GM19397 (cell line): ENCODE results near the gene ALAS2.
"Not testable (repeated sequence)": the region's sequence is repeated elsewhere in the genome, so short reads cannot be mapped to it uniquely, and the experiment has no call there.

Source experiments
- ATAC-seq: cut with Tn5 transposase; IDR thresholded peaks from one replicate; pipeline ENCODE4 v1.9.1; 2021; ENCODE audit warnings: mild to moderate bottlenecking, moderate library complexity; ENCODE audit not compliant: unreplicated experiment

The ALAS2 gene

DNA sequence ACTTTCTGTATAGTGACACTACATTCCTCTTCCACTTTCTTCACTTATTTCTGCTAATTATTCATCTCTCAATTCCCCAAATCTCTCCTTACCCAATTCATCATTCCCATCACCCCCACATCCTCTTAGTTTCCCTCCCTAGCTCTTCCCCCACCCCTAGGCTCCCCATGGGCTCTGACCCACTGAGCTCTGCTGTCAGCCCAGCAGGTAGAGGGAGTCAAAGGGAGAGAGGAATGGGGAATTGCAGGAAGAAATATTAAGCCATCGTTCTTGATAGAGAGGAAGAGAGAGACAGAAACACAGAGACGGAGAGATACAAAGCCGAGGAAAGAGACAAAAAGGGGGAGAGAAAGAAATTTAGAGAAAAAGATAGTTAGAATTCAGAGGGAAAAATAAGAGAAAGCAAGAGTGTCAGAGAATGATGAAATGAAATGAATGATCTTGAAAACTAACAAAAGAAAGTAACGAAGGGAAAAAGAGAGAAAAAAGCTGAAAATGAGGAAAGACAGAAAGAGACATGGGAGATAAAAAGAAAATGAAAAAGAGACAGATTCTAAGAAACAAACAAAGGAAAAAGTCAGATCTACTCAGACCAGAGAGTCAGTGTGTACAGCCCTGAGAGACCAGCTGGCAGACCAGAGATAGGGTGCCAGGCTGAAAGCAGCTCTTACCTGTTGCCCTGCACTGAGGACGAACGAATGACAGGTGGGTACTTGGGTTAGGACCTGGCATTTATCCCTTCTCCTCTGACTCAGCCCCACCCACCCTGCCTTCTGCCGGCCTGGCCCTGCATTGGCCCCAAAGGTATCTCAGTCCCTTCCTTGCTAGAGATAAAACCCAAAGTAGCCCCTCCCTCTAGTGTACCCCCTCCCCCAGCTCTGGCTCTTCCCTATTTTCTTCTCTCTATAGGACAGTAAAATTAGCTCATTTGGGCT is at the start of gene ALAS2:
ALAS2 (minus strand) TSS at position 707 of the 935 bp plus-strand sequence. CDS start 4,977 bp downstream, outside the sequence.
- ATAC-seq, result no peak

- no peak for ATAC-seq
Observed at GRCh38 chrX:55074851-55075467, 44.2 kb upstream of the ALAS2 start, which contains the start of gene PAGE2B. Gene PAGE2B, plus strand, starts transcription at chrX:55075030. Its CDS starts 1,012 bp downstream, at chrX:55076042.

- no peak for ATAC-seq
Observed at GRCh38 chrX:55072286-55072685, 41.5 kb upstream of the ALAS2 start.

DNA sequence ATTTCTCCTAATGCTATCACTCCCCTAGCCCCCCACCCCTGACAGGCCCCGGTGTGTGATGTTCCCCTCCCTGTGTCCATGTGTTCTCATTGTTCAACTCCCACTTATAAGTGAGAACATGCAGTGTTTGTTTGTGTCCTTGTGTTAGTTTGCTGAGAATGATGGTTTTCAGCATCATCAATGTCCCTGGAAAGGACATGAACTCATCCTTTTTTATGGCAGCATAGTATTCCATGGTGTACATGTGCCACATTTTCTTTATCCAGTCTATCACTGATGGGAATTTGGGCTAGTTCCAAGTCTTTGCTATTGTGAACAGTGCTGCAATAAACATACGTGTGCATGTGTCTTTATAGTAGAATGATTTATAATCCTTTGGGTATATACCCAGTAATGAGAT is 36.4 kb upstream of the ALAS2 start:
- ATAC-seq, result not testable (repeated sequence)

DNA sequence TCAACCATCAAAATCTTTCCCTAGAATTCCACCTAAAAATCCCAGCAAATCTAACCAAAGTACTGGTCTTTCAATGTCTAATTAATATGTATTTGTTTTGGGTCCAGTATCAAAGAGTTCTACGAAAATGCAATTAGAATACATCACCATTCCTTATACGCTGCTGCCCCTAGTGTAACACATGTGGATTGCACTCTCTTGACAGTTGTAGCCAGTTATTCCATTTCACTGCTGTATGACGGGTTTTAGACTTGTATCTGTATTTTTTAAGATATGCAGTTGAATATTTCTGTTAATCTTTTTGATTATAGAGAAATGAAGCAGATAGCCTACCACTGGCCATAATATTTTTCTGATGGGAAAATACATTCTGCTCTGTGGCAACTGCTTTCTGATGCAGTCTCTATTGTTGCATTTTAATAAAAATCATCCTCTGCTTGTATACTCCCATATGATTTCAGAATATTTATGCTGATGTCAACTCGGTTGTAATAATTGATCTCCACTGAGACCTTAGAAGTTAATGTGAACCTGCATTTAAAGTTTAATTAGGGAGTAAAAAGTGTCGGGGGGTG is 27.0 kb upstream of the ALAS2 start:
- no peak for ATAC-seq

DNA sequence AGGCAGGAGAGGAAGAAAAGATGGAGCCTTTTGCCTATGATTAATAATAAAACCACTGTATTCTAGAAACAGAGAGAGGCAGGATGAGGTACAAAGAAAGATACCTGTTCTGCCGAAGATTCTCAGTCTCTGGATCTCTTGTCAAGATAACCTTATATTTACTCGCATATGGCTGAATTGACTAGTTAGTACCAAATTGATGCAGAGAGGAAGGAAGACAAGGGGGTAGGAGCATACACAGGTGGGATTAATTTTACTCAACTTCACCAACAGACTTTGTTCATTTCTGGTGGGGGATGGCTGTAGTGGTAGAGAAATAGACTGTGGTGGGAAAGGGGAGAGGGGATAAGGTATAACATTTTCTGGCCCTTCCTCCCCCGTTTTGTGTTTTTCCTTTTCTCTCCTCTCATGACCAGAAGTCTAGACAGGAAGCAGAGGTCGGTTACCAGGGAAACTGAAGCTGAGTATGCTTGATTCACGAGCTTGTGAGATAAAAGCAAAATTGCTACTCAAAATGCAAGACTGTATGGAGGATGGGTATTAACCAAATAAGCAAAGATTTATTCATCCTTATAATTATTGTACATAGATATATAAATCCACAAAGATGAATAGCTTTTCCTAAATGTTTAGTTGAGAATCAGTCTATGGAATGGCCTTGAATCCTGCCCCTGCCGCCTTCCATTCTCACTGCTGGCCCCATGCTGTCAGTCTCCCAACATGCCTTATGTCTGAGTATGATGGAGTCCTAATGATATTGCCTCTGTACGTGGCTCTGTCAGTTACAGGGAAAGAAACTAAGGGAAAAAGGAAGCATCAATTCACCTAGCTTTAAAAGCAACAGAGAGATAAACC is 26.3 kb upstream of the ALAS2 start:
- ATAC-seq, result no peak

GRCh38 chrX:55050599-55050998 is 19.8 kb upstream of the ALAS2 start:
- ATAC-seq, result not testable (repeated sequence)

DNA sequence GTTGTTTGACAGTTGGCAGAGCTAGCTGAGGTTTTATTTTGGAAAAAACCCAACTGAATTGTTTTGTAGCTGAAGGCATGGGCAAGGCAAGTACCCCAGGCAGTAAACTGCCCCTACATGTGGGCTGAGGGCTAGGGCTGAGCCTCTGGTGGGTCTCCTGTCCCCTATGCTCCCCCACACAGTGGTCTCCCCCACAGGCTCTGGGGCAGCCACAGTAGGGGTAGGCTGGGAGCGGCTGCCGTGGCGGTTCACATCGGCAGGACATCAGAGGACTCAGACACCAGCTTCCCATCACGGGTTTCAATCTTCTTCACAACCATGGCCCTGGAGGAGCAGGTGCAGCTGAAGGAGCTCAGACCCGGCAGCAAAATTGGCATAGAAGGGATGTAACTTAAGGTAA is 10.7 kb upstream of the ALAS2 start:
- no peak for ATAC-seq

- no peak for ATAC-seq
Observed at GRCh38 chrX:55039471-55039870, 8.7 kb upstream of the ALAS2 start.

- ATAC-seq, result no peak
Observed at GRCh38 chrX:55033429-55033828, 2.7 kb upstream of the ALAS2 start.

DNA sequence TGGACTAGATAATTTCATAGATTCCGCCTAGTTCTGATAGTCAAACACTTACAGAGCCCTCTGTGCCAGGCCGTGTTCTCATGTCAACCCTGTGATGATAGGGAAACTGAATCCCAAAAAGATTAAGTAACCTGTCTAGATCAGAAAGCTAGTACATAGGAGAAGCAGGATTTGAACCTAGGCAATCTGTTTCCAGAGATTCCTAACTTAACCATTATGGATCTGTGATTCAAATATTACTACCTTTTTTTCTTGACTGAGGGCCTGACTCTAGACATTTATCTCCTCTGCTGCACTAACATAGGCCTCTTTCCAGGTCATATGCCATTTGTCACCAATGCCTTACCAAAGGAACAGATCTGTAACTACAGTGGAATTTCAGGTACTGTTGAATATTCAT is 1.5 kb downstream of the ALAS2 start:
- no peak for ATAC-seq

GRCh38 chrX:55028611-55029010 is 2.2 kb downstream of the ALAS2 start:
- ATAC-seq, result no peak

DNA sequence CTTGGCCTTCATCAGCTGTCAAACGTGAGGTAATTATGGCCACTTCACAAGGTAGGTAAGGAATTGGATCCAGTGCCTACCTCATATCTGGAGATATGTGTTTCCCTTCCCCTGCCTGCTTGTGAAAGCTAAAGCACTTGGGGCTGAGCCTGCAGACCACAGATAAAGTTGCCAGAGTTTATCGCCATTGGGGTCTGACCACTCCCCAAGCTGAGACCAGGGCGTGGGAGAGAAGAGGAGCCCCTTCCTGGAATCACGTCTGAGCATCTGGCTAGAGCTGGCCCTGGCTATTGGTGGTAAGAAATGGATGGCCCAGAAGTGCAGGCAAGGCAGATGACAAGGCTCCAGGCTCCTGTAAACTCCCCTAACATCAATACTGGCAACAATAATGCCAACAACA is 2.7 kb downstream of the ALAS2 start:
- ATAC-seq, result no peak

DNA sequence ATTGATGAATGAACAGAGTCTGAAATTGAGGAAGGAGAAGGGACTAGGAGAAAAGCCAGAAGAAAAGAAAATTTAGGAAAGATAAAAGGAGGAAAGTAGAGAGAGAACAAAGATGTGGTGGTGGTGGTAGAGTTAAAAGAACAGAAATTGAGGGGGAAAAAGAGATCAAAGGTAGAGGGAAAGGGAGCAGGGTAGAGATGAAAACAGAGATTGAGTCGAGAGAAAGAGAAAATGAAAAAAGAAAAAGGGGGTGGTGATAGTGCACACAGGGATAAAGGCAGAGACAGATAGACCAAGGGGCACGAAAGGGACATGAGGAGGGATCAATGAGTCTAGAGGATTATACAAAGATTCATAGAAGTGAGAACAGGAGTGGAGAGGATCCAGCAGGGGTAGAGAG is 3.9 kb downstream of the ALAS2 start:
- no peak for ATAC-seq

GRCh38 chrX:55026143-55026542 is 4.6 kb downstream of the ALAS2 start:
- no peak for ATAC-seq

DNA sequence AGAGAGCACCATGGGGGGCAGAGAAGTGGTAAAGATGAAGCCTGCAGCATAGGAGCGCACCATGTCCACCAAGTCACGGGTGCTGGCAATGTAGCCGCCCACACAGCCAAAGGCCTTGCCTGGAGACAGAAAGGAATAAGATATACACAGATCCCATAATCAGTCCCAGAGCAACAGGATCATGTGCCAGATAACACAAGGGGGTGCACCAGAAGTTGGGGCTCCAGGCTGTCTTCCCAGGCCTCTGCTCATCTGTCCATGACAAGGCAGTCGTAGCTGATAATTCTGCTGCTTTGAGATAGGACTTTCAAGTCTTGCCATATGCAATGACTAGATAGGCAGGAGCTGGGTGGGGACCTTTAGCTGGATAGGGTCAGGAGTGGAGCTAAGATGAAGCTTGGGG is 15.9 kb downstream of the ALAS2 start:
- no peak for ATAC-seq

GRCh38 chrX:55011294-55011693 is 19.5 kb downstream of the ALAS2 start:
- no peak for ATAC-seq

- no peak for ATAC-seq
Observed at GRCh38 chrX:55008571-55009358, 22.0 kb downstream of the ALAS2 start.

DNA sequence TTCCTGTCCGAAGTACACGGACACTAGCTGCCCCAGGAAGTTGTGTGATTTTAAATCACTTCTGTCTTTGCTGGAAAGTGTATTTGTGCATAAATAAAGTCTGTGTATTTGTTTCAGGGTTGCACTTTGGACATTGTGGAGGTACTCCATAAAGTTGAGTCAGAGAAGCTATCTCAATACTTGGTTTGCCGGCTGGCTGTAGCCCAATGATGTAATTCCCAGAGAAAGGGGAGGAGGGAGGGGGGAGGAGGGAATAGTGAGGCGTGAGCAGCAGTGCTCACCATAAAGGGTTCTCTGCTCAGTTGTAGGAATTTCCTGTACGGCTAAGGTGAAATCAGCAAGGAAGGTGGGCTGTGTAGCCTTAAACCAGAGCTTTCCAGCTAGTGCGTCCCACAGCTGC is 23.1 kb downstream of the ALAS2 start:
- ATAC-seq, result no peak
